ENCODE results near the gene QSOX1.

- TF ChIP-seq CTCF (conservative IDR thresholded peaks at IDR 0.05; ENCODE audit: low read depth, low read length) = no peak
- no peak for TF ChIP-seq EZH2 (IDR thresholded peaks at IDR 0.05; ENCODE audit: borderline replicate concordance, low read depth, low read length, poor library complexity, severe bottlenecking)
These were observed 27.4 kb downstream of the QSOX1 start for GRCh38 chr1:180181996-180182642.
